ENCODE results near the gene PCK2. TPM values are rescaled to one million over a fixed set of nuclear protein-coding genes. Genes with fewer than 3 reads are reported as not detected.

The PCK2 gene
- total and polyA plus RNA-seq, 2 of the 8 experiments (the other 6 are each of a cell fraction or from before 2014, with no cell fraction given): 81.9 to 115 TPM

DNA sequence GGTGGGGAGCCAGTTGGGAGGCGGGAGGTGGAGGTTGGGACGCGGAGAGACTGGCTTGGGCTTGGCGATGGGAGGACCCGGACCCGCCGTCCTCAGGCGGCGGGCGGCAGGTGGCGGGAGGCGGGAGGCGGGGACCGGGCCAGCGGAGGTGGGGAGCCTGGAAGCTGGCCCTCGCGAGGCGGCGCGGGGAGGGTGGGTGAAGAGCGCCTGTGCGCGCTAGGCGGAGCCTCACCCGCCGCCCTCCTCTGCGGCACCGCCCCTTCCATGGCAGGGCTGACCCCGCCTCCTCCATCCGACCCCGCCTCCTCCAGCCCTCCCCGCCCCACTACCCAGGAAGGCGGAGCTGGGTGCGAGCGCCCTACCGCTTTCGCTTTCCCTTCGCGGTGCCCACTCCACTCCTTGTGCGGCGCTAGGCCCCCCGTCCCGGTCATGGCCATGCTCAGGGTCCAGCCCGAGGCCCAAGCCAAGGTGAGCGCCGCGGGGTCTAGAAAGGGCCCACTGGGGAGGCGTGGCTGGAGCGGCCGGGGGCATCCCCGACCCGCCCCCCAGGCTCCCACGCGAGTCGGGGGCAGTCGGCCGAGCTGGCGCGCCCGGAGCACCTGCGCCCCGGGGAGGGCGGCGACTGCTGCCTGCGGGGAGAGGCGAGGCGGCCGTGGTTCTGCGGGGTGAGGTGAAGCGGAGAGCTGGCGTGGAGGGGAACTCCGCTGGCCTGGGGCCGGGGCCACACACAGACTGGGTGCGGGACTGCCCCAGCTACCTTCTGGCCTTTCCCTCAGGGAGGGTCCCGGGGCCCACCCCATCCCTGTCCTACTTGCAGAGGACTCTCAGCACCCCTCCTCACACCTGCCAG is 41.9 kb downstream of the PCK2 start, which contains the start of gene PSME1:
TSS of gene PSME1 (plus strand) at position 361 of the 850 bp plus-strand sequence. CDS start at position 430, 69 bp downstream.
- Histone ChIP-seq H3K14ac (ENCODE audit: insufficient read length) (no peak within 1 kb of the TSS), H2AK5ac (ENCODE audit: low read depth, low read length) (no peak within 1 kb of the TSS), H2BK15ac (ENCODE audit: low read length) (peak within 1 kb of the TSS; percentile 4; the same call in 1 of the 2 replicates), H3K4me3 (ENCODE audit: extremely low read depth in 1 of 4, insufficient read depth in 2 of 4, low read depth in 3 of 4, low read length in 4 of 4) (peak within 1 kb of the TSS; percentile 79 to 100 (median 84)), H3K27ac (ENCODE audit: low read depth, low read length) (peak within 1 kb of the TSS; percentile 14; the same call in 1 of the 2 replicates), H3K79me2 (ENCODE audit: control insufficient read depth in 1 of 2, insufficient read depth in 2 of 2, low read length in 2 of 2) (peaks cover 0 to 12% of the 10 kb centered on the region in 2 experiments; a peak in 2 of 4 replicates), H3K4me1 (replicated peaks in 1 of 4; ENCODE audit: control insufficient read depth in 3 of 4, insufficient read depth in 4 of 4, low read length in 3 of 4) (peaks cover 0 to 10% (median 6%) of the 10 kb centered on the region in 4 experiments; a peak in 5 of 7 replicates), H3K56ac (replicated peaks; ENCODE audit: insufficient read length, low read depth, low read length) (peak within 1 kb of the TSS; percentile 71), H3K9ac (replicated peaks in 1 of 4; ENCODE audit: extremely low read depth in 1 of 4, low read depth in 3 of 4, low read length in 3 of 4) (peak within 1 kb of the TSS; percentile 42 to 89 (median 60); a peak in 6 of 7 replicates), H3K79me1 (ENCODE audit: low read depth, low read length) (peaks cover 4% of the 10 kb centered on the region; the same call in 1 of the 2 replicates), H4K91ac (replicated peaks; ENCODE audit: insufficient read length, low read length) (no peak within 1 kb of the TSS), H2BK5ac (ENCODE audit: low read depth, low read length) (peak within 1 kb of the TSS; percentile 90; the same call in 1 of the 2 replicates), H3K4ac (replicated peaks; ENCODE audit: insufficient read length, low read depth, low read length) (no peak within 1 kb of the TSS), H2BK120ac (replicated peaks; ENCODE audit: low read depth, low read length) (no peak within 1 kb of the TSS), H4K20me1 (replicated peaks in 1 of 2; ENCODE audit: control insufficient read depth in 1 of 2, insufficient read depth in 2 of 2, low read length in 2 of 2) (peaks cover 0 to 1% of the 10 kb centered on the region in 2 experiments), H2BK12ac (ENCODE audit: low read depth, low read length) (no peak within 1 kb of the TSS; the same call in 1 of the 2 replicates), H2AFZ (ENCODE audit: low read length) (peak within 1 kb of the TSS; percentile 94), H4K8ac (ENCODE audit: extremely low read depth, insufficient read depth, low read length) (peak within 1 kb of the TSS; percentile 64), H3K23me2 (ENCODE audit: low read depth, low read length) (peaks cover 8% of the 10 kb centered on the region; the same call in 1 of the 2 replicates), H3K36me3 (ENCODE audit: control insufficient read depth in 2 of 4, insufficient read depth in 4 of 4, low read length in 3 of 4) (peaks cover 8 to 25% (median 14%) of the 10 kb centered on the region in 4 experiments; a peak in 6 of 8 replicates), H4K5ac (ENCODE audit: insufficient read length, low read depth, low read length) (peak within 1 kb of the TSS; percentile 34), H3K23ac (ENCODE audit: insufficient read length) (no peak within 1 kb of the TSS), H3K4me2 (ENCODE audit: insufficient read depth in 1 of 2, low read depth in 2 of 2, low read length in 2 of 2) (peak within 1 kb of the TSS; percentile 81 to 95), H2BK20ac (ENCODE audit: low read length) (no peak within 1 kb of the TSS), H3K27me3 (replicated peaks in 1 of 4; ENCODE audit: control insufficient read depth in 3 of 4, extremely low read depth in 1 of 4, insufficient read depth in 3 of 4, low read length in 3 of 4) (no peaks in the 10 kb centered on the region), H3K18ac (ENCODE audit: extremely low read depth, low read length) (peak within 1 kb of the TSS; percentile 17), H3K9me3 (ENCODE audit: insufficient read depth in 2 of 2, low read depth in 1 of 2, low read length in 1 of 2) (no peaks in the 10 kb centered on the region)
- POLR2A ChIA-PET (ENCODE audit: partially characterized antibody): interaction anchor here (0.8 to 10.5 kb wide), 17 partner anchors 9 to 135 kb away, joined by 3 to 118 read pairs (median 7); partner anchors contain the start of genes CHMP4A, DCAF11, IRF9 and NRL
- WGBS, 2 experiments (ENCODE audit: extremely low coverage in 1 of 2, insufficient coverage in 1 of 2, insufficient read length in 1 of 2, insufficient replicate concordance in 2 of 2, low coverage in 1 of 2, low lambda C conversion rate in 2 of 2, missing lambda C conversion rate in 1 of 2): 2% methylated on average over 40 of the region's 75 CpGs; no CpG with 5 or more reads in 1 of the 2 experiments
- no peak for FAIRE-seq
- DNase-seq (ENCODE audit: low read depth in 1 of 2, low spot score in 2 of 2): peak in 1 of 2 experiments; percentile 94
- CTCF ChIA-PET (ENCODE audit: partially characterized antibody): interaction anchor here (0.6 to 1.7 kb wide), 8 partner anchors 11 to 77 kb away, joined by 3 to 7 read pairs (median 4); partner anchors contain the start of genes DCAF11, IRF9, NRL and PSME2
- TF ChIP-seq CBX5 (IDR thresholded peaks at IDR 0.05; ENCODE audit: low read depth, low read length) (no peak), SIN3A (conservative IDR thresholded peaks at IDR 0.05 in 1 of 2, IDR thresholded peaks at IDR 0.05 in 1 of 2; ENCODE audit: low read depth in 1 of 2, low read length in 2 of 2) (peak in 1 of 2 experiments; percentile 22; a peak in 1 of 4 replicates), SP4 (IDR thresholded peaks at IDR 0.05; ENCODE audit: low read length) (0 out of 2 replicates have a peak, but pooled peaks have one; percentile 23), CBX8 (IDR thresholded peaks at IDR 0.05; ENCODE audit: borderline replicate concordance, low read depth, low read length) (no peak), EP300 (IDR thresholded peaks at IDR 0.05; ENCODE audit: borderline replicate concordance in 1 of 2, low read depth in 2 of 2, low read length in 2 of 2) (no peak), KDM1A (IDR thresholded peaks at IDR 0.05; ENCODE audit: borderline replicate concordance, low read length) (no peak), TBP (IDR thresholded peaks at IDR 0.05; ENCODE audit: low read depth, low read length) (peak; percentile 81), SP2 (IDR thresholded peaks at IDR 0.05; ENCODE audit: low read length) (no peak), KDM4A (IDR thresholded peaks at IDR 0.05; ENCODE audit: low read depth, low read length, severe bottlenecking) (peak; percentile 70), POLR2A (IDR thresholded peaks at IDR 0.05; ENCODE audit: control extremely low read depth in 1 of 2, low read depth in 2 of 2, low read length in 2 of 2) (peak; percentile 37 to 38; a peak in 1 of 3 replicates)

All from H1 (cell line).